GM23248 (cell line): ENCODE data around the gene PSMG4. TPM values are rescaled to one million over a fixed set of nuclear protein-coding genes. Genes with fewer than 3 reads are reported as not detected.

Experiments
- DNase-seq: peaks from one replicate; pipeline ENCODE4 v3.0.0-alpha.2; 2015
- H2AFZ ChIP-seq: fragments of 200-600 bp; sonication (generic); 2 replicates; pipeline ENCODE4 v1.6.1; 2016; ENCODE audit warnings: antibody characterized with exemption
- H3F3A ChIP-seq: fragments of 200-600 bp; sonication (generic); 2 replicates; pipeline ENCODE4 v1.6.1; 2016; ENCODE audit warnings: mild to moderate bottlenecking, antibody characterized with exemption, mixed run types; ENCODE audit not compliant: insufficient read depth
- H3K27ac ChIP-seq: fragments of 200-600 bp; sonication (generic); 2 replicates; pipeline ENCODE4 v1.5.1; 2016; ENCODE audit warnings: mild to moderate bottlenecking
- H3K27me3 ChIP-seq: fragments of 200-600 bp; sonication (generic); replicated peaks from 2 replicates; pipeline ENCODE4 v1.6.1; 2016; ENCODE audit warnings: mild to moderate bottlenecking; ENCODE audit not compliant: insufficient read depth
- H3K36me3 ChIP-seq: fragments of 200-600 bp; sonication (generic); 2 replicates; pipeline ENCODE4 v1.6.1; 2016; ENCODE audit warnings: low read depth, mild to moderate bottlenecking
- H3K4me1 ChIP-seq: fragments of 200-600 bp; sonication (generic); 2 replicates; pipeline ENCODE4 v1.6.1; 2016; ENCODE audit warnings: mild to moderate bottlenecking; ENCODE audit not compliant: insufficient read depth
- H3K4me2 ChIP-seq: fragments of 200-600 bp; sonication (generic); one replicate; pipeline ENCODE4 v1.6.1; 2016; ENCODE audit warnings: mild to moderate bottlenecking; ENCODE audit not compliant: unreplicated experiment
- H3K4me3 ChIP-seq: fragments of 200-600 bp; sonication (generic); 2 replicates; pipeline ENCODE4 v1.5.1; 2016; ENCODE audit warnings: mild to moderate bottlenecking
- H3K79me2 ChIP-seq: fragments of 200-600 bp; sonication (generic); 2 replicates; pipeline ENCODE4 v1.6.1; 2016; ENCODE audit warnings: mild to moderate bottlenecking; ENCODE audit not compliant: insufficient read depth
- H3K9ac ChIP-seq: fragments of 200-600 bp; sonication (generic); 2 replicates; pipeline ENCODE4 v1.6.1; 2016; ENCODE audit warnings: mild to moderate bottlenecking
- H3K9me2 ChIP-seq: fragments of 200-600 bp; sonication (generic); 2 replicates; pipeline ENCODE4 v1.6.1; 2016; ENCODE audit warnings: mixed run types, mild to moderate bottlenecking, moderate library complexity; ENCODE audit not compliant: insufficient read depth
- H3K9me3 ChIP-seq: fragments of 200-600 bp; sonication (generic); one replicate; pipeline ENCODE4 v1.6.1; 2017; ENCODE audit warnings: low read depth
- H4K20me1 ChIP-seq: fragments of 200-600 bp; sonication (generic); 2 replicates; pipeline ENCODE4 v1.6.0; 2016; ENCODE audit not compliant: insufficient read depth
- EZH2 ChIP-seq: fragments of 200-600 bp; sonication (generic); IDR thresholded peaks from 2 replicates; pipeline ENCODE4 v1.6.1; 2018; ENCODE audit warnings: antibody characterized with exemption, mild to moderate bottlenecking; ENCODE audit not compliant: insufficient read depth, poor library complexity, severe bottlenecking
- EZH2phosphoT487 ChIP-seq: fragments of 200-600 bp; sonication (generic); IDR thresholded peaks from 2 replicates; pipeline ENCODE4 v1.6.1; 2018; ENCODE audit warnings: antibody characterized with exemption, moderate library complexity, mild to moderate bottlenecking, low read depth; ENCODE audit not compliant: insufficient read depth
- WGBS, 2 experiments: methylation state at CpG; one replicate each; pipeline ENCODE4 v1.1.6; 2015 to 2017; ENCODE audit warnings: low lambda C conversion rate in 2 of 2, low coverage in 1 of 2; ENCODE audit errors: missing lambda C conversion rate in 2 of 2; 5-methylcytosine and 5-hydroxymethylcytosine counted together
- in situ Hi-C: fragments of 300-500 bp; cut with MboI; formaldehyde crosslinking; loops from 2 replicates; pipeline ENCODE4 v1.15.0; 2020
- polyA plus RNA-seq: library from polyadenylated mRNA; unstranded; fragments of >200 nt; fragmentation: Nextera tagmentation; extraction: Ambion mirVana; gene quantifications from 2 replicates; pipeline ENCODE4 v1.2.1, GENCODE V29; 2016
- total RNA-seq: library from RNA; depleted of rRNA; stranded (reverse); fragments of >200 nt; shearing (Covaris generic); gene quantifications from 2 replicates; pipeline ENCODE4 v1.2.3, GENCODE V29; 2014

The PSMG4 gene
- total and polyA plus RNA-seq, 2 experiments from 2014 or later = 20.0 to 46.9 TPM

DNA sequence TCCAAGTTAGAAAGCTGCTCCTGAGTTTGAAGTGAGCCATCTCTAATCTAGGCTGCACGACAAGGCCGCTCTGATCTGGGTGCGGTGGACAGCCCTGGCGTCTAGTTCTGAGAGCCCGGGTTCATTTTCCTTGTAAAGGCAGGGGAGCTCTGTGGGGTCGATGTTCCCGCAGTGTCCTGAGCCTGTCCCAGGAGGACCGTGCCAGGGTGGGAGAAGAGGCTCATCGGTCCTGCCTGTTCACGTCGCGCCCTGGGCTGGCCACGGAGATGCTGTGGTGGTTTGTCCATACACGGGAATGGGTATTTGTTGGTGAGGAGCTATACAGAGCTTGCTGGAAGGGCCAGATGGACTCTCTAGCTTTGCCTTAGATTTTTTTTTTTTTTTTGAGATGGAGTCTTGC, 27.0 kb downstream of the PSMG4 start:
- H3K27me3 ChIP-seq = no peaks in the 10 kb centered on the region
- no peak overlapping the region for H3K4me3 ChIP-seq
- no peaks in the 10 kb centered on the region for H3K9me2 ChIP-seq
- peaks cover 22% of the 10 kb centered on the region for H3K4me1 ChIP-seq
- TF ChIP-seq EZH2phosphoT487 (no peak), EZH2 (no peak)
- H3K9ac ChIP-seq = no peak overlapping the region
- H4K20me1 ChIP-seq = no peaks in the 10 kb centered on the region
- H3K4me2 ChIP-seq = no peak overlapping the region
- H3K9me3 ChIP-seq = no peaks in the 10 kb centered on the region
- 90% methylated on average over 14 of the region's 14 CpGs for WGBS, 2 experiments
- no peak overlapping the region for H3K27ac ChIP-seq
- peaks cover 24% of the 10 kb centered on the region for H3F3A ChIP-seq
- no peaks in the 10 kb centered on the region for H3K79me2 ChIP-seq
- H2AFZ ChIP-seq = no peak overlapping the region
- no peaks in the 10 kb centered on the region; the same call in 1 of the 2 replicates for H3K36me3 ChIP-seq
- in situ Hi-C loops = no loop called here
- DNase-seq = no peak

DNA sequence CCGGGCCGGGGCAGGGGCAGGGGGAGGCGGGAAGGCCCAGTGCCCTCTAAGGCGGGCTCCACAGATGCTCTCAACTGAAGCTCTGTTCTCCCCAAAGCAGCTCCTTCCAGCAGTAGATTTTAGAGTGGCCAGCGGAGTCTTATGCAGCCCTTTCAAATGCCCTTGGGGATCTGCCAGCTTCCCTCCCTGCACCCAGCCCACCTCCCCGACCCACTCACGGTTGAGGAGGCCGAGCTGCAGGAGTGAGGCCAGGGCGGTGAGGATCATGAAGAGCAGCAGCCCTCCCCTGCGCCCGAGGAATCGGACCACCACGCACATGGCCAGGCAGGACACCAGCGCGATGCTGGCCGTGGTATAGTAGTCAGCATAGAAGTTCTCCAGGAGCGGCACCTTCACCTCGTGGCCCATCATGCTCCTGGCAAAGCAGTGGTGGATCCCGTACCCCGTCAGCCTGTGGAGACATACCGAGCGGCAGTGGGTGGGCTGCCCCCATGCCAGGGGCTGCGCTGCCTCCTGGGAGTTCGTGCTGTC, 28.0 kb downstream of the PSMG4 start:
- no peak overlapping the region for H2AFZ ChIP-seq
- in situ Hi-C loops = no loop called here
- H3K79me2 ChIP-seq = no peaks in the 10 kb centered on the region
- H3K4me1 ChIP-seq = peaks cover 13% of the 10 kb centered on the region
- H3F3A ChIP-seq = peaks cover 15% of the 10 kb centered on the region
- no peak overlapping the region for H3K27ac ChIP-seq
- no peaks in the 10 kb centered on the region for H3K9me2 ChIP-seq
- H3K9me3 ChIP-seq = no peaks in the 10 kb centered on the region
- no peak overlapping the region for H3K4me2 ChIP-seq
- no peak overlapping the region for H3K9ac ChIP-seq
- H4K20me1 ChIP-seq = no peaks in the 10 kb centered on the region
- no peaks in the 10 kb centered on the region; the same call in 1 of the 2 replicates for H3K36me3 ChIP-seq
- no peak for DNase-seq
- WGBS, 2 experiments = 96 to 98% methylated on average over 24 of the region's 24 CpGs
- H3K4me3 ChIP-seq = no peak overlapping the region
- TF ChIP-seq EZH2phosphoT487 (no peak), EZH2 (no peak)
- no peaks in the 10 kb centered on the region for H3K27me3 ChIP-seq

DNA sequence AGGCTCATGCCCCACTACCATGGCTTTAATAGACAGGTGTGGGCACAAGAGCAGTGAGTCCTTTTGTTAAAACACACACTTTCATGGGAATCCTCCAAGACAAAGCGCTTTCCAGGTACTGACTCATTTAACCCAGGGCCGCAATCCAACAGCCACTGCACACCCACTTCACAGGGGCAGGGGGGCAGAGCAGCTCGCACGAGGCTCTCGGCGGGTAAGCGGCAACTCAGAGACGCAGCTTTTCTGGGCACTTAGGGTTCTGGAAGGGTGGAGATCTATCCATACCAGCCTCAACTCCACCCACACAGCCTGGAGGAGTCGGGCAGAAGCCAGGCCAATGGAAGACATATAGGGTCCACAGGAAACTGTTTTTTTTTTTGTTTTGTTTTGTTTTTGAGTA, 28.6 kb downstream of the PSMG4 start:
- Histone ChIP-seq H3K4me3 (no peak overlapping the region), H2AFZ (no peak overlapping the region), H3K9ac (no peak overlapping the region), H3K79me2 (no peaks in the 10 kb centered on the region), H3K4me1 (peaks cover 7% of the 10 kb centered on the region), H3K36me3 (no peaks in the 10 kb centered on the region; the same call in 1 of the 2 replicates), H3K4me2 (no peak overlapping the region), H3K27ac (no peak overlapping the region), H3K9me3 (no peaks in the 10 kb centered on the region), H3K9me2 (no peaks in the 10 kb centered on the region), H4K20me1 (no peaks in the 10 kb centered on the region), H3F3A (peaks cover 9% of the 10 kb centered on the region; the same call in 1 of the 2 replicates), H3K27me3 (no peaks in the 10 kb centered on the region)
- TF ChIP-seq EZH2phosphoT487 (no peak), EZH2 (no peak)
- no peak for DNase-seq
- 72 to 75% methylated on average over 9 of the region's 9 CpGs for WGBS, 2 experiments
- in situ Hi-C loops = no loop called here

DNA sequence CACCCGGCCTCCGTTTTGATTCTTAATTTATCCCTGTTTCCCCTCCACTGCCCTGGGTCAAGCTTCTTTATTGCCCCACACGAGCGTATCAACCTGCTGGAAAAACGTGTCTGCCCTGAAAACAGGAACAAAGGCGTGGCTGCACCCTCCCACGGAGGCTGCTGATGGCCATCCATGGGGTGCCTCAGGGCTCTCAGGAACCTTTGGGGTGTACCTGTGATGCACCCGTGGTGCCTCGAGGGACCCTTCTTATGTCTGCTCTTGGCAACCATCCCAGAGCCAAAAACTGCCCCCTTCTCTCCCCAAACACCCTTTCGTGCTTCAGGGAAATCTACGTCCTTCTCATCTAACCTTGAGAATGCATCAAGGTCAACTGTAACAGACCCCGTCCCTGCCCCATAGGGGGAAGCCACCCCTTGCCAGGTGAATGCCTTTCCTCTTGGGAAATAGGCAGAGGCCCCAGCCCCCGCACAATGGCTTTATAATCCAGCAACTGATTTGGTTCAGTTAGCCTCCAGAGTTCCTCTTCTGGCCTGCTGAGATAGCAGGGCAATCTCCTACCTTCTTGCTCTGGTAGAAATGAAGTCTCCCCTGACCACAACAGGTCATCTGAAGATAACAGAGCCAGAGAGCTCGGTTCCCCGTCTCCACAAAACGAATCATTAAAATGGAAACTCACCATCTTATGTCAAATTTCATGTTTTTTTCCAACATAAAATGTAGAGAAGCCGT, 29.4 kb downstream of the PSMG4 start:
- no peak for DNase-seq
- no peaks in the 10 kb centered on the region for H4K20me1 ChIP-seq
- H3K27me3 ChIP-seq = no peaks in the 10 kb centered on the region
- H3K36me3 ChIP-seq = no peaks in the 10 kb centered on the region; the same call in 1 of the 2 replicates
- no peak for TF ChIP-seq EZH2phosphoT487
- peaks cover 1% of the 10 kb centered on the region; the same call in 1 of the 2 replicates for H3F3A ChIP-seq
- H3K4me2 ChIP-seq = no peak overlapping the region
- H2AFZ ChIP-seq = no peak overlapping the region
- no peak overlapping the region for H3K9ac ChIP-seq
- no peaks in the 10 kb centered on the region for H3K9me3 ChIP-seq
- no peak overlapping the region for H3K4me3 ChIP-seq
- in situ Hi-C loops = no loop called here
- H3K27ac ChIP-seq = no peak overlapping the region
- no peaks in the 10 kb centered on the region; the same call in 1 of the 2 replicates for H3K4me1 ChIP-seq
- H3K9me2 ChIP-seq = no peaks in the 10 kb centered on the region
- 90 to 92% methylated on average over 17 of the region's 17 CpGs for WGBS, 2 experiments
- no peaks in the 10 kb centered on the region for H3K79me2 ChIP-seq
